Measurements from ENCODE around the gene KCNH2.

GRCh38 chr7:150949564-150949963 is 28.6 kb downstream of the KCNH2 start:
- no peak for TF ChIP-seq CTCF (IDR thresholded peaks at IDR 0.05)
- no peak for TF ChIP-seq POLR2A (IDR thresholded peaks at IDR 0.05)
